HEK293 (cell line): ENCODE measurements around the gene FAF2.

Experiments used
- SCRT2 ChIP-seq: fragments of 450-650 bp; formaldehyde crosslinking; IDR thresholded peaks from 2 replicates; pipeline ENCODE4 v1.5.1; 2016; ENCODE audit warnings: missing biosample characterization, missing genetic modification characterization
- TF ChIP-seq, protein P1 (sequence below): fragments of 450-650 bp; formaldehyde crosslinking; IDR thresholded peaks from 2 replicates; pipeline ENCODE4 v1.5.1; 2016; ENCODE audit warnings: missing biosample characterization, missing genetic modification characterization
- TF ChIP-seq, protein P2 (sequence below): fragments of 450-650 bp; formaldehyde crosslinking; IDR thresholded peaks from 2 replicates; pipeline ENCODE4 v1.5.1; 2016; ENCODE audit warnings: missing biosample characterization, missing genetic modification characterization, low read depth
- TF ChIP-seq, protein P3 (sequence below): sonication (generic); formaldehyde crosslinking; IDR thresholded peaks from 2 replicates; pipeline ENCODE4 v1.8.1; 2022; ENCODE audit warnings: mild to moderate bottlenecking, moderate library complexity, missing genetic modification reagents

DNA sequence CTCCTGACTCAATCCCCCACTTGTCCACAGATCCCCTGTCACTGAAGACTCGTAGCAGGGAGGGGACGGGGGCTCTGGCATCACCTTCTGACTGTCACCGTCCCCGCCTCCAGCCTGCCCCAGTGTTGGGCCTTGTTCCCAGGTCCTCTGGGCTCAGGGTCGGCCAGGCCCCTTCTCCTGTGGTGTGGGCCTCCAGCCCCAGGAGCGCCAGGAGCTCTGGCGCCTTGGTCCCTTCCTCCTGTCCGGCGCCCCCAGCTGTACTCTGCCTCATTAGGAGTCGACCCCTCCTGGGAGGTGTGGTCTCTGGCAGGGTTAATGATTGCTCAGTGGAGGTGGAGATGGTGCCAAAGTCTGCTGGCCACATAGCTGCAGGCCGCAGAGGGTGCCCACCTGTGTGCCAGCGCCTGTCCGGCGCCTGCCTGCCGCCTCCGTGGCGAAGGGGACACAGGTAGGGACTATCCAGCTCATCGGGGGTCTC, 100.8 kb downstream of the FAF2 start, which contains the start of gene CDHR2:
- TF ChIP-seq SCRT2, result no peak
- TF ChIP-seq, protein P1, sequence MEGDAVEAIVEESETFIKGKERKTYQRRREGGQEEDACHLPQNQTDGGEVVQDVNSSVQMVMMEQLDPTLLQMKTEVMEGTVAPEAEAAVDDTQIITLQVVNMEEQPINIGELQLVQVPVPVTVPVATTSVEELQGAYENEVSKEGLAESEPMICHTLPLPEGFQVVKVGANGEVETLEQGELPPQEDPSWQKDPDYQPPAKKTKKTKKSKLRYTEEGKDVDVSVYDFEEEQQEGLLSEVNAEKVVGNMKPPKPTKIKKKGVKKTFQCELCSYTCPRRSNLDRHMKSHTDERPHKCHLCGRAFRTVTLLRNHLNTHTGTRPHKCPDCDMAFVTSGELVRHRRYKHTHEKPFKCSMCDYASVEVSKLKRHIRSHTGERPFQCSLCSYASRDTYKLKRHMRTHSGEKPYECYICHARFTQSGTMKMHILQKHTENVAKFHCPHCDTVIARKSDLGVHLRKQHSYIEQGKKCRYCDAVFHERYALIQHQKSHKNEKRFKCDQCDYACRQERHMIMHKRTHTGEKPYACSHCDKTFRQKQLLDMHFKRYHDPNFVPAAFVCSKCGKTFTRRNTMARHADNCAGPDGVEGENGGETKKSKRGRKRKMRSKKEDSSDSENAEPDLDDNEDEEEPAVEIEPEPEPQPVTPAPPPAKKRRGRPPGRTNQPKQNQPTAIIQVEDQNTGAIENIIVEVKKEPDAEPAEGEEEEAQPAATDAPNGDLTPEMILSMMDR (tag by site-specific recombination), result no peak
- TF ChIP-seq, protein P2, sequence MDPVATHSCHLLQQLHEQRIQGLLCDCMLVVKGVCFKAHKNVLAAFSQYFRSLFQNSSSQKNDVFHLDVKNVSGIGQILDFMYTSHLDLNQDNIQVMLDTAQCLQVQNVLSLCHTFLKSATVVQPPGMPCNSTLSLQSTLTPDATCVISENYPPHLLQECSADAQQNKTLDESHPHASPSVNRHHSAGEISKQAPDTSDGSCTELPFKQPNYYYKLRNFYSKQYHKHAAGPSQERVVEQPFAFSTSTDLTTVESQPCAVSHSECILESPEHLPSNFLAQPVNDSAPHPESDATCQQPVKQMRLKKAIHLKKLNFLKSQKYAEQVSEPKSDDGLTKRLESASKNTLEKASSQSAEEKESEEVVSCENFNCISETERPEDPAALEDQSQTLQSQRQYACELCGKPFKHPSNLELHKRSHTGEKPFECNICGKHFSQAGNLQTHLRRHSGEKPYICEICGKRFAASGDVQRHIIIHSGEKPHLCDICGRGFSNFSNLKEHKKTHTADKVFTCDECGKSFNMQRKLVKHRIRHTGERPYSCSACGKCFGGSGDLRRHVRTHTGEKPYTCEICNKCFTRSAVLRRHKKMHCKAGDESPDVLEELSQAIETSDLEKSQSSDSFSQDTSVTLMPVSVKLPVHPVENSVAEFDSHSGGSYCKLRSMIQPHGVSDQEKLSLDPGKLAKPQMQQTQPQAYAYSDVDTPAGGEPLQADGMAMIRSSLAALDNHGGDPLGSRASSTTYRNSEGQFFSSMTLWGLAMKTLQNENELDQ (tag by site-specific recombination), result no peak
- TF ChIP-seq, protein P3, sequence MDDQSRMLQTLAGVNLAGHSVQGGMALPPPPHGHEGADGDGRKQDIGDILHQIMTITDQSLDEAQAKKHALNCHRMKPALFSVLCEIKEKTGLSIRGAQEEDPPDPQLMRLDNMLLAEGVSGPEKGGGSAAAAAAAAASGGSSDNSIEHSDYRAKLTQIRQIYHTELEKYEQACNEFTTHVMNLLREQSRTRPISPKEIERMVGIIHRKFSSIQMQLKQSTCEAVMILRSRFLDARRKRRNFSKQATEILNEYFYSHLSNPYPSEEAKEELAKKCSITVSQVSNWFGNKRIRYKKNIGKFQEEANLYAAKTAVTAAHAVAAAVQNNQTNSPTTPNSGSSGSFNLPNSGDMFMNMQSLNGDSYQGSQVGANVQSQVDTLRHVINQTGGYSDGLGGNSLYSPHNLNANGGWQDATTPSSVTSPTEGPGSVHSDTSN (CRISPR knock-in tag), result no peak
